Coronary artery (tissue), 2 donors: ENCODE measurements around the gene RNF149.

Source experiments
- DNase-seq: peaks from one replicate; pipeline ENCODE4 v3.0.0-alpha.2; 2017; ENCODE audit warnings: low spot score
- H3K27ac ChIP-seq, 2 donors: fragments of 200-600 bp; sonication (generic); one replicate each; pipeline ENCODE4 v1.5.1; 2016 to 2019
- H3K4me3 ChIP-seq: fragments of 200-600 bp; sonication (generic); 2 replicates; pipeline ENCODE4 v1.5.1; 2016; ENCODE audit warnings: mild to moderate bottlenecking, moderate library complexity
- TF ChIP-seq, protein P1 (sequence below): fragments of 200-600 bp; sonication (generic); IDR thresholded peaks from one replicate; pipeline ENCODE4 v1.5.1; 2019; ENCODE audit warnings: antibody characterized with exemption

Gene RNF149

DNA sequence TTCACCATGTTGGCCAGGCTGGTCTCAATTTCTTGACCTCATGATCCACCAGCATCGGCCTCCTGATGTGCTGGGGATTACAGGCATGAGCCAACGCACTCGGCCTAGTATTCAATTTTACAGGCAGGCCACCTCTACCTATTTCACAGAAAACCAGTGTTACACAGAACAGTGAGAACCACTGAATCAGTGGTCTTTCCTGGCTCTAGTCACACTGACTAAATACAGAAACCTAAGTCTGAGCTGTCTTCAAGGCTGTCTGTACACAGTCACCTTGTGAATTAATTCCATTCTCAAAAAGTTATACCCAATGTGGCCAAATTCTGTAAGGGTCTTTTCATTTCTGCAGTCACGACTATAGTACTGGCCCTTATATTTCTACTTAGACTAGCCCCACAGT is 3.5 kb downstream of the RNF149 start:
- DNase-seq: no peak
- TF ChIP-seq, protein P1, sequence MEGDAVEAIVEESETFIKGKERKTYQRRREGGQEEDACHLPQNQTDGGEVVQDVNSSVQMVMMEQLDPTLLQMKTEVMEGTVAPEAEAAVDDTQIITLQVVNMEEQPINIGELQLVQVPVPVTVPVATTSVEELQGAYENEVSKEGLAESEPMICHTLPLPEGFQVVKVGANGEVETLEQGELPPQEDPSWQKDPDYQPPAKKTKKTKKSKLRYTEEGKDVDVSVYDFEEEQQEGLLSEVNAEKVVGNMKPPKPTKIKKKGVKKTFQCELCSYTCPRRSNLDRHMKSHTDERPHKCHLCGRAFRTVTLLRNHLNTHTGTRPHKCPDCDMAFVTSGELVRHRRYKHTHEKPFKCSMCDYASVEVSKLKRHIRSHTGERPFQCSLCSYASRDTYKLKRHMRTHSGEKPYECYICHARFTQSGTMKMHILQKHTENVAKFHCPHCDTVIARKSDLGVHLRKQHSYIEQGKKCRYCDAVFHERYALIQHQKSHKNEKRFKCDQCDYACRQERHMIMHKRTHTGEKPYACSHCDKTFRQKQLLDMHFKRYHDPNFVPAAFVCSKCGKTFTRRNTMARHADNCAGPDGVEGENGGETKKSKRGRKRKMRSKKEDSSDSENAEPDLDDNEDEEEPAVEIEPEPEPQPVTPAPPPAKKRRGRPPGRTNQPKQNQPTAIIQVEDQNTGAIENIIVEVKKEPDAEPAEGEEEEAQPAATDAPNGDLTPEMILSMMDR: no peak
- Histone ChIP-seq H3K27ac (no peak overlapping the region), H3K4me3 (peak overlapping the region; percentile 97)

DNA sequence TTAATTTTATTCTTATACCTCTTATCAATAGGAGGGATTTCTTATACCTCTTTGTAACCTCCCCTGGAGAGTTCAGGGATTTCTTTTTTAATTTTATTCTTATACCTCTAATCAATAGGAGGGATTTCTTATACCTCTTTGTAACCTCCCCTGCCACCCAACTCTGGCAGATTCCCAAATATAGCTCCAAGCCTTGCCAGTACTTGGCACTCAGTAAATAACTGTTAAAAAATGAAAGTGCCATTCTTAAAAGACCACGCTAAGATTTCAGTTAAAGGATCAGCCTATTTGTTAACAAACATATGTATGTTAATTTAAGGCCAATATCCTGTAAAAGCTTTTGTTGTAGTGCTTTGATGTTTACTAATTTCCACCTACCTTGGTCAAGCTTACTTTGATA is 4.8 kb downstream of the RNF149 start:
- DNase-seq: no peak
- H3K27ac ChIP-seq: no peak overlapping the region
- TF ChIP-seq, protein P1: no peak
- H3K4me3 ChIP-seq: no peak overlapping the region

DNA sequence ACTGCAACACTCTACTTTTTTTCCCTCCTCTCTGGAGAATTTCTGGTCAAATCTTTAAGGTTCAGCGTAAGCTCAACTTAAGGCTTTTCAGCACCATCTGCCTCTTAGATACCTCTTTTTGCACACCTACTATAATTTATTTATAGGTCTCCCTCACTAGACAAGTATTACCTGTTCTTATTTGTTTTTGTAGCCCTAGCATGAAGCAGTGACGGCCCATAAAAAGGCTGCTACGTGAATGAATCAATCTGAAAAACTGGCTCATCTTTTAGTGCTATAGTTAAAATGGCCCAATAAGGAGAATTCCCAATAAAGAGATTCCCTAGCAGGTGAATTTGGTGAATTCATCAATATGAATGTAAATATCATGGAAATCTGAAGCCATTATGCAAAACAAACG is 6.5 kb downstream of the RNF149 start:
- Histone ChIP-seq H3K4me3 (no peak overlapping the region), H3K27ac (no peak overlapping the region)
- DNase-seq: no peak
- TF ChIP-seq, protein P1: no peak

DNA sequence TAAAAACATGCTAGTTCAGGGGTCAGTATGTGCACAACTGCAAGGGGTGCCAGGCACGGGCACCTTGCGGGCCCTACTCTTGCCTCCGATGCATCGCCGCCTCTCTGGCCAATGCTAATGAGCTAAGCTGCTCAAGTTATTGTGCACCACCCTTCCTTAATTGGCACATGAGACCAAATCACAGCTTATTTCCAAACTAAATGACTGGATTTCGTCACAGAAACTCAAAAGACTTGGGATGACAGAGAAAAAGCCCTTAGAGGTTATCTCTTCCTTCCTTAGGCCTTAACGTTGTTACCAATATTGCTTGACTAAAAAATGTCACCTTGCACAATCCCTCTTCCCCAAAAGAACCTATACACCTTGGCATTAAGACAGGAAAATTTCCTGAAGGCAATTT is 7.7 kb downstream of the RNF149 start:
- DNase-seq: no peak
- Histone ChIP-seq H3K4me3 (no peak overlapping the region), H3K27ac (no peak overlapping the region)
- TF ChIP-seq, protein P1: no peak

DNA sequence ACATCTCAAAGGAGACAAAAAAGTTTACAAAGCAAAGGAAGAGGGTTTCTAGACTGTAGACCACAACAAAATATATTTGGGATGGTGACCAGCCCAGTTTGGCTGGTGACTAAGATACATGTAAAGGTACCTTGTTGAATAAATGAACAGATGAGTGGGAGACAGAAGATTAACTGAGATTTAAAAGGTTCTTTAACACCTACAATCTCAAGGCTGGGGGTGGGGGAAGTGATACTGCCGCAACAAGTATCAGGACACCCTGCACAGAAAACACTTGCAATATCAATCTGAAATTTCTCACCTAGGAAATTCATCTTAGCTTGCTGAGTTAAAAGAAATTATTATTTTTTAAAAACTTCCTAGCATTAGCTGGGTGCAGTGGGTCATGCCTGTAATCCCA is 8.3 kb downstream of the RNF149 start:
- DNase-seq: no peak
- Histone ChIP-seq H3K27ac (no peak overlapping the region), H3K4me3 (no peak overlapping the region)
- TF ChIP-seq, protein P1: no peak

DNA sequence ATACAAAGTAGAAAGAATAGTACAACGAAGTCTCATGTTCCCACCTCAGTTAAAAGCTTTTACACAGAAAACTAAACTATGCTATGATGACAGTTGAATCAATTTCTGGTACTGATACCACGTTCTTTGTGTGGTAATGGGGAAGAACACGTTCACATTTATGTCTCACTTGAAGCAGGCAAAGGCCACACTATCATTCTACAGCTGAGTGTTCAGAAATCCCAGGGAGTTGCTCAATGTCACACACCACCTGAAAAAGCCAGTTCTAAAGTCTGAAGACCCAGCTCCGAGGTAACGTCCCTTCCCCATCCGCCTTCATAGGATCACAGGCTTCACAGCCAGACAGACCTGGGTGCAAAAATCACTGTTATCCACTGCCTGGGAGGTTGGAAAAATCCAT is 8.9 kb downstream of the RNF149 start:
- TF ChIP-seq, protein P1: no peak
- no peak for DNase-seq
- no peak overlapping the region for H3K27ac ChIP-seq
- no peak overlapping the region for H3K4me3 ChIP-seq

DNA sequence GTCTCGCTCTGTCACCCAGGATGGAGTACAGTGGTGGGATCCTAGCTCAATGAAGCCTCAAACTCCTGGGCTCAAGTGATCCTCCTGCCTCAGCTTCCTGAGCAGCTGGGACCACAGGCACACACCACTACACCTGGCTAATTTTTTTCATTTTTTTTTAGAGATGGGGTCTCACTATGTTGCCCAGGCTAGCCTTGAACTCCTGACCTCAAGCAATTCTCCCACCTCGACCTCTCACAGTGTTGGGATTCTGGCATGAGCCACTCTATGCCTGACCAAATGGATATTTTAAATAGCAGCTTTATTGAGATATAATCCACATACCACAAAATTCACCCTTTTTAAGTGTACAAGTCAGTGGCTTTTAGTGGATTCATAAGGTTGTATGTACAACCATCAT is 11.1 kb downstream of the RNF149 start:
- DNase-seq: no peak
- Histone ChIP-seq H3K27ac (no peak overlapping the region), H3K4me3 (no peak overlapping the region)
- TF ChIP-seq, protein P1: no peak
